Mesenchymal stem cell (in vitro differentiated cells and primary cell): ENCODE data around the gene CLP1.

ENCODE experiments used
- DNase-seq: peaks from one replicate; pipeline ENCODE4 v3.0.0-alpha.2; 2013
- H2AFZ ChIP-seq: one replicate; pipeline ENCODE4 v1.6.1; 2013; ENCODE audit warnings: low read depth, mild to moderate bottlenecking, control low read depth, inconsistent platforms, low read length, moderate library complexity
- H2AK5ac ChIP-seq: 2 replicates; pipeline ENCODE4 v1.6.1; 2013; ENCODE audit warnings: low read length, moderate library complexity, mild to moderate bottlenecking, inconsistent platforms; ENCODE audit not compliant: severe bottlenecking
- H2BK120ac ChIP-seq: one replicate; pipeline ENCODE4 v1.6.1; 2013; ENCODE audit warnings: low read depth, mild to moderate bottlenecking, inconsistent platforms, low read length, moderate library complexity
- H2BK12ac ChIP-seq, 2 experiments: one replicate each; pipeline ENCODE4 v1.6.1; 2013; ENCODE audit warnings: inconsistent platforms in 2 of 2, low read length in 2 of 2, mild to moderate bottlenecking in 2 of 2, moderate library complexity in 2 of 2, control low read depth in 1 of 2
- H2BK15ac ChIP-seq: one replicate; pipeline ENCODE4 v1.6.1; 2013; ENCODE audit warnings: mild to moderate bottlenecking, low read depth, inconsistent platforms; ENCODE audit not compliant: poor library complexity, severe bottlenecking
- H2BK5ac ChIP-seq: 2 replicates; pipeline ENCODE4 v1.6.1; 2013; ENCODE audit warnings: low read depth, mild to moderate bottlenecking, low read length, control low read depth, inconsistent platforms; ENCODE audit not compliant: poor library complexity, severe bottlenecking
- H3K14ac ChIP-seq, 2 experiments: one replicate each; pipeline ENCODE4 v1.6.1; 2013; ENCODE audit warnings: inconsistent platforms in 2 of 2, low read length in 2 of 2, control low read depth in 1 of 2, mild to moderate bottlenecking in 1 of 2, moderate library complexity in 1 of 2
- H3K18ac ChIP-seq, 2 experiments: one replicate each; pipeline ENCODE4 v1.6.1; 2013; ENCODE audit warnings: inconsistent platforms in 2 of 2, low read length in 2 of 2, control low read depth in 1 of 2, low read depth in 1 of 2, mild to moderate bottlenecking in 1 of 2
- H3K23ac ChIP-seq, 2 experiments: one replicate each; pipeline ENCODE4 v1.6.1; 2013; ENCODE audit warnings: inconsistent platforms in 2 of 2, low read length in 2 of 2, mild to moderate bottlenecking in 2 of 2, moderate library complexity in 2 of 2, control low read depth in 1 of 2
- H3K27ac ChIP-seq: 2 replicates; pipeline ENCODE4 v1.5.1; 2013; ENCODE audit warnings: mild to moderate bottlenecking, moderate library complexity, low read length, control low read depth, inconsistent platforms; ENCODE audit not compliant: poor library complexity, severe bottlenecking
- H3K27me3 ChIP-seq, 2 experiments: 2 replicates each; pipeline versions ENCODE4 v1.6.1 to v1.7.0; 2013; ENCODE audit warnings: low read length in 2 of 2, mild to moderate bottlenecking in 2 of 2, moderate library complexity in 2 of 2, control low read depth in 1 of 2, inconsistent platforms in 1 of 2; ENCODE audit not compliant: control insufficient read depth in 1 of 2, insufficient read depth in 1 of 2
- H3K36me3 ChIP-seq, 2 experiments: 2 replicates each; pipeline versions ENCODE4 v1.6.1 to v1.7.0; 2013; ENCODE audit warnings: low read length in 2 of 2, control low read depth in 1 of 2, inconsistent platforms in 1 of 2, low read depth in 1 of 2, mild to moderate bottlenecking in 1 of 2; ENCODE audit not compliant: insufficient read depth in 2 of 2, control insufficient read depth in 1 of 2
- H3K4ac ChIP-seq, 2 experiments: one replicate each; pipeline ENCODE4 v1.6.1; 2013; ENCODE audit warnings: inconsistent platforms in 2 of 2, low read length in 2 of 2, mild to moderate bottlenecking in 2 of 2, moderate library complexity in 2 of 2, control low read depth in 1 of 2, low read depth in 1 of 2
- H3K4me1 ChIP-seq: 2 replicates; pipeline ENCODE4 v1.6.1; 2013; ENCODE audit warnings: low read depth, low read length, control low read depth; ENCODE audit not compliant: control insufficient read depth, insufficient read depth
- H3K4me2 ChIP-seq: 2 replicates; pipeline ENCODE4 v1.6.1; 2013; ENCODE audit warnings: low read length, mild to moderate bottlenecking, inconsistent platforms; ENCODE audit not compliant: poor library complexity, severe bottlenecking
- H3K4me3 ChIP-seq, 2 experiments: 2 replicates each; pipeline versions ENCODE4 v1.5.1 to v1.7.0; 2013; ENCODE audit warnings: low read length in 2 of 2, mild to moderate bottlenecking in 2 of 2, control low read depth in 1 of 2, low read depth in 1 of 2; ENCODE audit not compliant: insufficient read depth in 1 of 2
- H3K79me1 ChIP-seq: replicated peaks from 2 replicates; pipeline ENCODE4 v1.6.1; 2013; ENCODE audit warnings: mild to moderate bottlenecking, control low read depth, low read length, inconsistent platforms; ENCODE audit not compliant: poor library complexity, severe bottlenecking
- H3K9ac ChIP-seq: 2 replicates; pipeline ENCODE4 v1.7.0; 2013; ENCODE audit warnings: mild to moderate bottlenecking, low read length, moderate library complexity
- H3K9me3 ChIP-seq: 2 replicates; pipeline ENCODE4 v1.7.0; 2013; ENCODE audit warnings: mild to moderate bottlenecking, low read length; ENCODE audit not compliant: control insufficient read depth
- H4K8ac ChIP-seq: one replicate; pipeline ENCODE4 v1.6.1; 2013; ENCODE audit warnings: inconsistent platforms, mild to moderate bottlenecking, low read length, moderate library complexity
- H4K91ac ChIP-seq: one replicate; pipeline ENCODE4 v1.6.1; 2013; ENCODE audit warnings: mild to moderate bottlenecking, low read length, inconsistent platforms
- WGBS: methylation state at CpG from one replicate; pipeline ENCODE4 v1.1.7; 2013; ENCODE audit warnings: mixed read lengths; 5-methylcytosine and 5-hydroxymethylcytosine counted together

CLP1 gene

DNA sequence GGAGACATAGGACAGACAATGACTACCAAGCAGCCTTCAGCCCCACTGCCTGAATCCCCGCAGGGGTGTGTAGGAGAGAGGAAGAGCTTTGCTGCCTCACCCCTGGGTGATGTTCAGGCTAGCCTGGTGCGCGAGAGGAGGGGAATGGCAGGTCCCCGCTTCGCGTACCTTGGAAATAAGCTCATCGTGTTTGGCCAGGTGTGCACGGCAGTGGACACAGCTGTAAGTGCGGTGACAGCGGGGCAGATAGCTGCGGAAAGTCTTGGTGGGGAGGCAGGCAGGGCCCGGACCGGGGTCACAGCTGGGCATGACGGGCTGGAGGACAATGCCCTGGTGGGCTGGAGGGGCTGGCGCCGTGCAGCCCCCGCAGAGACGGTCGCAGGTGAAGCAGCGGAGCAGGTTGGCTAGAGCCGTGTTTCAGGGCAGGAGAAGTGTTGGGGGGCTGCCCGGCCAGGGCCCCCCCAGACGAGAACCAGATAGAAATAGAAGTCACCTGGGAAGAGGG lies 10.7 kb upstream of the CLP1 start:
- no peak overlapping the region for H3K27ac ChIP-seq
- H3K79me1 ChIP-seq, result peaks cover 9% of the 10 kb centered on the region
- peaks cover 16 to 39% of the 10 kb centered on the region in 2 experiments for H3K27me3 ChIP-seq
- no peak overlapping the region for H2AFZ ChIP-seq
- H2AK5ac ChIP-seq, result no peak overlapping the region
- peaks cover 0 to 9% of the 10 kb centered on the region in 2 experiments for H3K36me3 ChIP-seq
- no peak overlapping the region for H3K4me2 ChIP-seq
- H3K4ac ChIP-seq, result no peak overlapping the region
- H3K23ac ChIP-seq, result peak overlapping the region in 1 of 2 experiments; percentile 41
- peak overlapping the region in 1 of 2 experiments; percentile 51 for H3K14ac ChIP-seq
- peaks cover 41% of the 10 kb centered on the region for H3K4me1 ChIP-seq
- H3K4me3 ChIP-seq, result no peak overlapping the region
- no peaks in the 10 kb centered on the region for H3K9me3 ChIP-seq
- no peak overlapping the region for H2BK5ac ChIP-seq
- peak overlapping the region; percentile 65 for H4K91ac ChIP-seq
- H4K8ac ChIP-seq, result no peak overlapping the region
- H2BK120ac ChIP-seq, result no peak overlapping the region
- H2BK15ac ChIP-seq, result no peak overlapping the region
- WGBS, result 8% methylated on average over 21 of the region's 23 CpGs
- H3K18ac ChIP-seq, result peak overlapping the region in 1 of 2 experiments; percentile 48
- peak overlapping the region in 1 of 2 experiments; percentile 29 for H2BK12ac ChIP-seq
- peak overlapping the region; percentile 42 for H3K9ac ChIP-seq
- DNase-seq, result no peak

DNA sequence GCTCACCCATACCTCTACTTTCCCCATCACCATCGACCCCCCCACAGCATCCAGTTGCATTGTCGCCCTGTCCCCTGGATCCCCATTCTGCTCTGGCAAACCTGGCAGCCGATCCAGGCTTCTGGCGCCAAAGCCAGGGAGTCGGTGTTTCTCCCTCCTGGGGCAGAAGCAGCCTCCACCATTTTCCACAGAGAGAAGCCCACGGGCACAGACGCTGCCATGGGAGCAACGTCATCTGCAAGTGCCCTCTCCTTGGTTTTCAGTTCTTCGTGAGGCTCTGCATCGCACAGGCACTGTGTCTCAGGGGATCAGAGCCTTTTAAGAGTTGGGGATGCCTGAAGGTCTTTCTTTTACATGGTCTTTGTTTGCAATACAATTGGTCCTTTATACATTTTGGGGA lies 10.2 kb upstream of the CLP1 start:
- Histone ChIP-seq H4K91ac (no peak overlapping the region), H3K4me2 (peak overlapping the region; percentile 2), H3K14ac (no peak overlapping the region), H3K27me3 (peaks cover 16 to 39% of the 10 kb centered on the region in 2 experiments), H3K36me3 (peaks cover 0 to 9% of the 10 kb centered on the region in 2 experiments), H3K4me1 (peaks cover 41% of the 10 kb centered on the region), H3K4ac (no peak overlapping the region), H3K9me3 (no peaks in the 10 kb centered on the region), H2BK120ac (no peak overlapping the region), H2AK5ac (no peak overlapping the region), H3K27ac (no peak overlapping the region), H3K79me1 (peaks cover 8% of the 10 kb centered on the region), H2AFZ (no peak overlapping the region), H3K9ac (peak overlapping the region; percentile 42), H2BK12ac (no peak overlapping the region), H3K4me3 (peak overlapping the region in 1 of 2 experiments; percentile 83), H3K23ac (peak overlapping the region in 1 of 2 experiments; percentile 41), H4K8ac (no peak overlapping the region), H2BK5ac (no peak overlapping the region), H2BK15ac (no peak overlapping the region), H3K18ac (no peak overlapping the region)
- DNase-seq, result no peak
- 3% methylated on average over 10 of the region's 10 CpGs for WGBS

GRCh38 chr11:57647960-57648800 lies 9.4 kb upstream of the CLP1 start:
- H3K4me2 ChIP-seq, result peak overlapping the region; percentile 80
- peaks cover 5% of the 10 kb centered on the region for H3K79me1 ChIP-seq
- H4K8ac ChIP-seq, result peak overlapping the region; percentile 32
- peak overlapping the region in 1 of 2 experiments; percentile 83 for H3K4me3 ChIP-seq
- H3K27ac ChIP-seq, result no peak overlapping the region
- WGBS, result 9% methylated on average over 13 of the region's 13 CpGs
- peak; percentile 33 for DNase-seq
- H3K4me1 ChIP-seq, result peaks cover 38% of the 10 kb centered on the region
- peak overlapping the region; percentile 15 for H2BK15ac ChIP-seq
- peak overlapping the region; percentile 17 to 44 for H2BK12ac ChIP-seq
- H2BK5ac ChIP-seq, result no peak overlapping the region
- H3K4ac ChIP-seq, result no peak overlapping the region
- peaks cover 0 to 9% of the 10 kb centered on the region in 2 experiments for H3K36me3 ChIP-seq
- H2AK5ac ChIP-seq, result no peak overlapping the region
- peak overlapping the region; percentile 27 for H2BK120ac ChIP-seq
- H3K9me3 ChIP-seq, result no peaks in the 10 kb centered on the region
- peak overlapping the region in 1 of 2 experiments; percentile 4 for H3K14ac ChIP-seq
- H3K27me3 ChIP-seq, result peaks cover 16 to 39% of the 10 kb centered on the region in 2 experiments
- H3K9ac ChIP-seq, result peak overlapping the region; percentile 89
- no peak overlapping the region for H4K91ac ChIP-seq
- no peak overlapping the region for H3K23ac ChIP-seq
- no peak overlapping the region for H2AFZ ChIP-seq
- H3K18ac ChIP-seq, result peak overlapping the region in 1 of 2 experiments; percentile 58
